ENCODE measurements around the gene KLK5.

Gene KLK5

GRCh38 chr19:50933640-50934039 lies 19.2 kb downstream of the KLK5 start:
- Histone ChIP-seq H4K20me1 (ENCODE audit: insufficient read depth) (no peaks in the 10 kb centered on the region), H3K36me3 (ENCODE audit: insufficient read depth) (no peaks in the 10 kb centered on the region), H3K9ac (no peak overlapping the region), H3K27ac (no peak overlapping the region), H3K79me2 (ENCODE audit: insufficient read depth, low read depth) (no peaks in the 10 kb centered on the region), H3K4me3 (IDR thresholded peaks at IDR 0.05; ENCODE audit: insufficient read depth, low read depth, low read length) (no peak overlapping the region), H3K27me3 (ENCODE audit: insufficient read depth, low read depth) (peaks cover 13% of the 10 kb centered on the region; the same call in 1 of the 2 replicates), H2AFZ (ENCODE audit: low read depth) (no peak overlapping the region), H3K4me2 (no peak overlapping the region), H3K4me1 (ENCODE audit: low read depth, poor library complexity, severe bottlenecking) (no peaks in the 10 kb centered on the region)
- no peak for TF ChIP-seq CTCF (conservative IDR thresholded peaks at IDR 0.05; ENCODE audit: low read depth, low read length)

GRCh38 chr19:50932690-50933083 lies 20.2 kb downstream of the KLK5 start:
- H3K27me3 ChIP-seq (ENCODE audit: insufficient read depth, low read depth), result peaks cover 9% of the 10 kb centered on the region; the same call in 1 of the 2 replicates

GRCh38 chr19:50932018-50932689 lies 20.7 kb downstream of the KLK5 start:
- no peak overlapping the region for H3K4me3 ChIP-seq (IDR thresholded peaks at IDR 0.05; ENCODE audit: insufficient read depth, low read depth, low read length)
- no peak overlapping the region for H2AFZ ChIP-seq (ENCODE audit: low read depth)
- no peaks in the 10 kb centered on the region for H3K79me2 ChIP-seq (ENCODE audit: insufficient read depth, low read depth)
- TF ChIP-seq CTCF (conservative IDR thresholded peaks at IDR 0.05; ENCODE audit: low read depth, low read length), result no peak
- H3K27me3 ChIP-seq (ENCODE audit: insufficient read depth, low read depth), result peaks cover 8% of the 10 kb centered on the region; the same call in 1 of the 2 replicates
- no peaks in the 10 kb centered on the region for H3K4me1 ChIP-seq (ENCODE audit: low read depth, poor library complexity, severe bottlenecking)
- no peaks in the 10 kb centered on the region for H3K36me3 ChIP-seq (ENCODE audit: insufficient read depth)
- H3K4me2 ChIP-seq, result no peak overlapping the region
- H3K9ac ChIP-seq, result no peak overlapping the region
- no peaks in the 10 kb centered on the region for H4K20me1 ChIP-seq (ENCODE audit: insufficient read depth)
- H3K27ac ChIP-seq, result no peak overlapping the region

More at GRCh38 chr19:50932690-50933083, 20.2 kb downstream of the KLK5 start:
- Histone ChIP-seq H3K4me3 (IDR thresholded peaks at IDR 0.05; ENCODE audit: insufficient read depth, low read depth, low read length) (no peak overlapping the region), H3K4me1 (ENCODE audit: low read depth, poor library complexity, severe bottlenecking) (no peaks in the 10 kb centered on the region), H2AFZ (ENCODE audit: low read depth) (no peak overlapping the region), H3K4me2 (no peak overlapping the region), H3K36me3 (ENCODE audit: insufficient read depth) (no peaks in the 10 kb centered on the region), H3K79me2 (ENCODE audit: insufficient read depth, low read depth) (no peaks in the 10 kb centered on the region), H3K27ac (no peak overlapping the region), H3K9ac (no peak overlapping the region), H4K20me1 (ENCODE audit: insufficient read depth) (no peaks in the 10 kb centered on the region)
- no peak for TF ChIP-seq CTCF (conservative IDR thresholded peaks at IDR 0.05; ENCODE audit: low read depth, low read length)

- Histone ChIP-seq H3K4me2 (no peak overlapping the region), H3K36me3 (ENCODE audit: insufficient read depth) (no peaks in the 10 kb centered on the region), H2AFZ (ENCODE audit: low read depth) (no peak overlapping the region), H3K9ac (no peak overlapping the region), H3K4me1 (ENCODE audit: low read depth, poor library complexity, severe bottlenecking) (no peaks in the 10 kb centered on the region), H3K27ac (no peak overlapping the region), H3K4me3 (IDR thresholded peaks at IDR 0.05; ENCODE audit: insufficient read depth, low read depth, low read length) (no peak overlapping the region), H3K27me3 (ENCODE audit: insufficient read depth, low read depth) (peaks cover 8% of the 10 kb centered on the region; the same call in 1 of the 2 replicates), H4K20me1 (ENCODE audit: insufficient read depth) (no peaks in the 10 kb centered on the region), H3K79me2 (ENCODE audit: insufficient read depth, low read depth) (no peaks in the 10 kb centered on the region)
- TF ChIP-seq CTCF (conservative IDR thresholded peaks at IDR 0.05; ENCODE audit: low read depth, low read length), result no peak
Measured at GRCh38 chr19:50931023-50931422, 21.8 kb downstream of the KLK5 start.

Data from KMS-11 (cell line).